ENCODE data around the gene PRG3. TPM values are rescaled to one million over a fixed set of nuclear protein-coding genes. Genes with fewer than 3 reads are reported as not detected.
A peak's percentile ranks its signal among the peaks of the same experiment; 100 is the strongest.

The PRG3 gene
- total RNA-seq, 1 donor from 2014 or later = not detected

GRCh38 chr11:57426439-57426928 lies 45.5 kb upstream of the PRG3 start:
- DNase-seq (ENCODE audit: low read depth) = no peak
- Histone ChIP-seq H3K27me3 (ENCODE audit: control insufficient read depth, insufficient read depth, low read length) (no peaks in the 10 kb centered on the region), H3K4me3 (ENCODE audit: low read depth, low read length) (peak overlapping the region; percentile 39), H3K36me3 (ENCODE audit: control insufficient read depth, insufficient read depth, low read length) (no peaks in the 10 kb centered on the region)
- TF ChIP-seq CTCF (IDR thresholded peaks at IDR 0.05; ENCODE audit: insufficient read depth, low read length, poor library complexity, severe bottlenecking) = no peak

- Histone ChIP-seq H3K4me3 (ENCODE audit: low read depth, low read length) (peak overlapping the region; percentile 39), H3K27me3 (ENCODE audit: control insufficient read depth, insufficient read depth, low read length) (no peaks in the 10 kb centered on the region), H3K36me3 (ENCODE audit: control insufficient read depth, insufficient read depth, low read length) (no peaks in the 10 kb centered on the region)
- DNase-seq (ENCODE audit: low read depth) = no peak
- TF ChIP-seq CTCF (IDR thresholded peaks at IDR 0.05; ENCODE audit: insufficient read depth, low read length, poor library complexity, severe bottlenecking) = no peak
Observed at GRCh38 chr11:57425565-57426438, 44.9 kb upstream of the PRG3 start.

GRCh38 chr11:57424792-57425564 lies 44.0 kb upstream of the PRG3 start:
- DNase-seq (ENCODE audit: low read depth) = peak; percentile 91
- Histone ChIP-seq H3K36me3 (ENCODE audit: control insufficient read depth, insufficient read depth, low read length) (no peaks in the 10 kb centered on the region), H3K4me3 (ENCODE audit: low read depth, low read length) (no peak overlapping the region), H3K27me3 (ENCODE audit: control insufficient read depth, insufficient read depth, low read length) (no peaks in the 10 kb centered on the region)
- no peak for TF ChIP-seq CTCF (IDR thresholded peaks at IDR 0.05; ENCODE audit: insufficient read depth, low read length, poor library complexity, severe bottlenecking)

- no peaks in the 10 kb centered on the region for H3K27me3 ChIP-seq (ENCODE audit: control insufficient read depth, insufficient read depth, low read length)
- TF ChIP-seq CTCF (IDR thresholded peaks at IDR 0.05; ENCODE audit: insufficient read depth, low read length, poor library complexity, severe bottlenecking) = no peak
- no peak for DNase-seq (ENCODE audit: low read depth)
- no peak overlapping the region for H3K4me3 ChIP-seq (ENCODE audit: low read depth, low read length)
- H3K36me3 ChIP-seq (ENCODE audit: control insufficient read depth, insufficient read depth, low read length) = no peaks in the 10 kb centered on the region
Observed at GRCh38 chr11:57424137-57424791, 43.3 kb upstream of the PRG3 start.

- DNase-seq (ENCODE audit: low read depth) = no peak
- no peaks in the 10 kb centered on the region for H3K36me3 ChIP-seq (ENCODE audit: control insufficient read depth, insufficient read depth, low read length)
- no peak for TF ChIP-seq CTCF (IDR thresholded peaks at IDR 0.05; ENCODE audit: insufficient read depth, low read length, poor library complexity, severe bottlenecking)
Observed at GRCh38 chr11:57422669-57423068, 41.7 kb upstream of the PRG3 start.

More at GRCh38 chr11:57422669-57423068, 41.7 kb upstream of the PRG3 start:
- H3K4me3 ChIP-seq (ENCODE audit: low read depth, low read length) = no peak overlapping the region
- no peaks in the 10 kb centered on the region for H3K27me3 ChIP-seq (ENCODE audit: control insufficient read depth, insufficient read depth, low read length)

Measured in kidney epithelial cell (primary cell).